Activated naive CD8-positive, alpha-beta T cell (primary cell): Measurements from ENCODE around the gene SMAD6.

ENCODE experiments used
- H3K27ac Mint-ChIP-seq: one replicate; pipeline ENCODE4 v1.8.0; 2021; ENCODE audit warnings: mixed read lengths
- H3K27me3 Mint-ChIP-seq: one replicate; pipeline ENCODE4 v1.8.0; 2021; ENCODE audit warnings: mixed read lengths
- H3K36me3 Mint-ChIP-seq: one replicate; pipeline ENCODE4 v1.8.0; 2021; ENCODE audit warnings: mixed read lengths
- H3K4me1 Mint-ChIP-seq: one replicate; pipeline ENCODE4 v1.8.0; 2021; ENCODE audit warnings: low read depth, mixed read lengths
- H3K4me3 Mint-ChIP-seq: one replicate; pipeline ENCODE4 v1.8.0; 2021; ENCODE audit warnings: mild to moderate bottlenecking, mixed read lengths
- H3K9me3 Mint-ChIP-seq: one replicate; pipeline ENCODE4 v1.8.0; 2021; ENCODE audit warnings: low read depth, mixed read lengths

SMAD6 gene

DNA sequence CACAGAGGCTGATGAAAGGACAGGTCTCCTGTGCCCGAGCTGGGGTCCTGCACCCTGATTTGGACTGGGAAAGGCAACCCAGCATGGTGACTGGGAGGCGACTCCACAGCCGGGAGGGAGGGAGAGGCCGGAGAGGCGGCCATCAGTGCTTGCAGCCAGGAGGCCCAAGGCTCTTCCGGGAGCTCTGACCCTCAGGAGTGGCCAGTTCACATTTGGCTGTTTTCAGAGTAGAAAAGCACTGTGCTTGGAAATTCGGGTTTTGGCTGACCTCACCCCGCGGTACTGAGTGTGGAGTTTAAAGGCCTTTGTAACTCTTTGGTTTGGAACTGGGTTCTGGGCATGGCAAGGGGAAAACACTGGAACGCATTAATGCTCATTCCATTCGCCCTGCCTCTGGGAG, 31.9 kb downstream of the SMAD6 start:
- Mint-ChIP-seq H3K9me3 (no peaks in the 10 kb centered on the region), H3K27me3 (no peaks in the 10 kb centered on the region), H3K36me3 (no peaks in the 10 kb centered on the region), H3K27ac (no peak overlapping the region), H3K4me1 (no peaks in the 10 kb centered on the region), H3K4me3 (no peak overlapping the region)

DNA sequence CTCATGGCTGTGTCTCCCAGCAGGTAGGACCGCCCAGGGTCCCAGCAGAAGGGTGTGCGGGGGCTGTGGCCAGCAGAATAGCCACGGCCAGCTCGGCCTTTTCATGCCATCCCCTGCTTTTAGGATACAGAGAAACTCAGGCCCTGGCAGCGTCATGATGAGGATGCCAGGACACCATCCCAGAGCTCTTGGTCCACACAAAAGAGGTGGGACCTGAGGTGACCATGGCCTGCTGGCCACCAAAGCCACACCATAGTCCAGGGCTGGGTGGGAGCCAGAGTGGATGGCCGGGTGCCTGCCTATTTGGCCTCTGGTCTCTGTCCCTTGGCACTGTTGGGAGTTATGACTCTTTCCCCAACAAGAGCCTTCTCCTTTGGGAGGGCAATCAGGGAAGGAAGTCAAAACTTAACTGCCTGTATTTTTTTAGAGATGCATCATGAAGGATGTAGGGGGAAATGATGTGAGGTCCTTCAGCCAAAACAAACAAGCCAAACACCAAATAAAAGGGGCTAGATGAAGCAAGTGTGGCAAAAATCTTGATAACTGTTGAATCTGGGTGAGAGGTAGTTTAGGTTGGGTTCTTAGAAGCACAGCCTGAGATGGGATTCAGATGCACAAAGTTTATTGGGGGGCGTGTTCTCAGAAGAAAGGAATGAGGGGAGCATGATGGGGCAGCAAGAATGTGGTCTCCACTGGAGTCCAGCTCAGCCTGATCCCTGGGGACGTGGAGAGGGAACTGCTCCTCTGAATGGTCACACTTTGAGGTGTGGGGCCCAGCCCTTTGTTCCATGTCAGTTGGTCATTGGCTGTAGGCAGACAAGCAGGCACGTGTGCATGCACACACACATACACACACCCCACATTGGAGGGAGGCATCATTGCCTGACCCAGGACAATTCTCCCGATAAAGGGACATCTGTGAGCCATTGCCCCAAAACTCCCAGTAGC, 33.2 kb downstream of the SMAD6 start:
- no peaks in the 10 kb centered on the region for H3K27me3 Mint-ChIP-seq
- no peaks in the 10 kb centered on the region for H3K36me3 Mint-ChIP-seq
- H3K4me3 Mint-ChIP-seq: no peak overlapping the region
- no peak overlapping the region for H3K27ac Mint-ChIP-seq
- H3K4me1 Mint-ChIP-seq: no peaks in the 10 kb centered on the region
- H3K9me3 Mint-ChIP-seq: no peaks in the 10 kb centered on the region

GRCh38 chr15:66735909-66736305, 33.9 kb downstream of the SMAD6 start:
- no peaks in the 10 kb centered on the region for H3K27me3 Mint-ChIP-seq
- H3K4me3 Mint-ChIP-seq: no peak overlapping the region
- no peaks in the 10 kb centered on the region for H3K36me3 Mint-ChIP-seq
- no peaks in the 10 kb centered on the region for H3K4me1 Mint-ChIP-seq
- no peak overlapping the region for H3K27ac Mint-ChIP-seq
- no peaks in the 10 kb centered on the region for H3K9me3 Mint-ChIP-seq

DNA sequence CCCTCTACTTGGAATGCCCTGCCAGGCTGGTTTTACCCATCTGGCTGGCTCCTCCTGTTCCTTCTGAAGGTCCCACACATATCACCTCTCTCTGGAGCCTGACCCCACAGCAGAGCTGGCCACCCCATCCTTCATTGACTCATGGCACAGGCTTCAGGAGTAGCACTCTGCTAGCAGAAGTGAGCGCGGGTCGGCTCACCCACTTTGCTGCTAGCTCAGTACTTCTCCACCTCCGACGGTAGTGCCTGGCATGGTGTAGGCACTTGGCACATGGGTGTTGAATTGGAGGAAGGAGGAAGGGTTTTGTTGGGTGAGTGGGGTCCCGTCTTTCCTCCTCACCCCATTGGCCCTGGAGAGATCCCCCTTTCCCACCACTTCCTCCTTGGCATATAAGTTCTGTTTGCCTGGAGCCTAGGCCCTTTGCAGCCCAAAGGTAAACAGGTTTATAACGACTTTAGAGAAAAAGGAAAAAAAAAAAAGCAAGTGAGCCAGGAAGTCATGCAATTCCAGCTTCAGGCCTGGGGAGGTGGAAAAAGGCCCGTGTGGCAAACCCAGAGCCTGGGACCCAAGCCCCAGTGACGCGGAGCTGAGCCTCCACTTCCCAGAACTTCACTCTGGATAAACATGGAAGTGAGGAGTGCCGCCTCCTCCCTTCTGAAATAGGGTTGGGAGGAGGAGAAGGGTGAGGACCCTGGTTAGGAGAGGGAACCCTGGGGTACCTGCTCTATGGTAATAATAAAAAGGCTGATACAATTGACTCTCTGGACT, 35.4 kb downstream of the SMAD6 start:
- Mint-ChIP-seq H3K27ac (no peak overlapping the region), H3K4me3 (no peak overlapping the region), H3K27me3 (no peaks in the 10 kb centered on the region), H3K9me3 (no peaks in the 10 kb centered on the region), H3K36me3 (no peaks in the 10 kb centered on the region), H3K4me1 (no peaks in the 10 kb centered on the region)

GRCh38 chr15:66738116-66738515, 36.1 kb downstream of the SMAD6 start:
- H3K27ac Mint-ChIP-seq: no peak overlapping the region
- no peaks in the 10 kb centered on the region for H3K27me3 Mint-ChIP-seq
- H3K4me1 Mint-ChIP-seq: no peaks in the 10 kb centered on the region
- no peaks in the 10 kb centered on the region for H3K36me3 Mint-ChIP-seq
- no peaks in the 10 kb centered on the region for H3K9me3 Mint-ChIP-seq
- H3K4me3 Mint-ChIP-seq: no peak overlapping the region

DNA sequence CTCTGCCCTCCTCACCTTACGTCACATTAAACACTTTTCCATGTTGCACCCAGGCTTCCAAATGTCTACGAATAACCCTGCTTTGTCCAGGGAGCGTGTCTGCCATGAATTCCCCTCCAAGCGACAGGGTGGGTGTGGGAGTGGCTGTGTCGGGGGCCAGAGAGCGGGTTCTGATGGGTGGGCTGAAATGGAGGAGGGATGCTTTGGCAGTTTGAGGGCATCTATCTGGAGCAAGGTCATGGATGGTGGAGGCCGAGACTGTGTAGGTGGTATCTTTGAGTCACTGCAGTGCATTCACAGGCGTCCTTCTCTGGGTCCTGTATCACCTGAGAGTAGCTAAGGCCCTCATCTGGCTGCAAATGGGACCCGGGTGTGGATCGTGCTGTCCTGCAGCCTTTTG, 36.6 kb downstream of the SMAD6 start:
- no peaks in the 10 kb centered on the region for H3K9me3 Mint-ChIP-seq
- H3K4me1 Mint-ChIP-seq: no peaks in the 10 kb centered on the region
- H3K27me3 Mint-ChIP-seq: no peaks in the 10 kb centered on the region
- H3K4me3 Mint-ChIP-seq: no peak overlapping the region
- H3K36me3 Mint-ChIP-seq: no peaks in the 10 kb centered on the region
- H3K27ac Mint-ChIP-seq: no peak overlapping the region

DNA sequence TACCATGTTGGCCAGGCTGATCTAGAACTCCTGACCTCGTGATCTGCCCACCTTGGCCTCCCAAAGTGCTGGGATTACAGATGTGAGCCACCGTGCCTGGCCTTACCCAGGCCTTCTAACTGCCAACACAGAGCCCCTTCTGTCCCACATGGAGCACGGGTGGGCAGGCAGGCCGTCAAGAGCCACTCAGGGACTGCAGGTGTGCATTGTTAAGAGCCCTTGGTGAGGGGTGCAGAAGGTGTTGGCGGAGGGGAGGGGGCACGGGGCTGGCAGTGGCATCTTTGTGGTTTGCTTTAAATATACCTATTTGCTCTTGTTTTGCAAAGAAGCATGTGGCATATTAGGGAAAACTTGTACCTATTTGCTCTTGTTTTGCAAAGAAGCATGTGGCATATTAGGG, 37.3 kb downstream of the SMAD6 start:
- Mint-ChIP-seq H3K9me3 (no peaks in the 10 kb centered on the region), H3K4me1 (no peaks in the 10 kb centered on the region), H3K4me3 (no peak overlapping the region), H3K36me3 (no peaks in the 10 kb centered on the region), H3K27me3 (no peaks in the 10 kb centered on the region), H3K27ac (no peak overlapping the region)

- H3K4me1 Mint-ChIP-seq: no peaks in the 10 kb centered on the region
- no peak overlapping the region for H3K4me3 Mint-ChIP-seq
- H3K9me3 Mint-ChIP-seq: no peaks in the 10 kb centered on the region
- H3K27ac Mint-ChIP-seq: no peak overlapping the region
- no peaks in the 10 kb centered on the region for H3K36me3 Mint-ChIP-seq
- no peaks in the 10 kb centered on the region for H3K27me3 Mint-ChIP-seq
Measured at GRCh38 chr15:66740802-66741201, 38.8 kb downstream of the SMAD6 start.

- no peaks in the 10 kb centered on the region for H3K27me3 Mint-ChIP-seq
- no peak overlapping the region for H3K27ac Mint-ChIP-seq
Measured at GRCh38 chr15:66741646-66742045, 39.6 kb downstream of the SMAD6 start.

DNA sequence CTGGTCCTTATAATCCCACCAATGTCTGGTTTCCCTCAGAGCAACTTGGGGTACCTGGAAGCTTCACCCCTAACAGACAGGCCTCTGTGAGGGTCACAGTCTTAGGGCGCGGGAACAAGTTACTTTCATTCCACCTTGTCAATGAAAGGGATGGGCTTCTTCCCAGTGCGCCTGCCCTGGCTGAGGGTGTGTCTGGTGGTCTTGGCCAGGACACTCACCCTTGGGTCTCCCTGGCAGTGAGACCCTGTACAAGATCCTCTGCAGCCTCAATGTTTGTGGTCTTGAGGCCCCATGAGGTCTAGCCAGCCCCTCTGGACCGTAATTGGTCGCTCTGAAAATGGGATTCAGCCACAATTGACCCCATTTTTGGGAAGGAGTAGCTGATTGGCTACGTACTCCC, 40.2 kb downstream of the SMAD6 start:
- no peaks in the 10 kb centered on the region for H3K4me1 Mint-ChIP-seq
- no peak overlapping the region for H3K27ac Mint-ChIP-seq
- H3K36me3 Mint-ChIP-seq: no peaks in the 10 kb centered on the region
- H3K27me3 Mint-ChIP-seq: no peaks in the 10 kb centered on the region
- H3K4me3 Mint-ChIP-seq: no peak overlapping the region
- H3K9me3 Mint-ChIP-seq: no peaks in the 10 kb centered on the region

More at GRCh38 chr15:66741646-66742045, 39.6 kb downstream of the SMAD6 start:
- no peaks in the 10 kb centered on the region for H3K4me1 Mint-ChIP-seq
- H3K4me3 Mint-ChIP-seq: no peak overlapping the region
- no peaks in the 10 kb centered on the region for H3K36me3 Mint-ChIP-seq
- no peaks in the 10 kb centered on the region for H3K9me3 Mint-ChIP-seq

DNA sequence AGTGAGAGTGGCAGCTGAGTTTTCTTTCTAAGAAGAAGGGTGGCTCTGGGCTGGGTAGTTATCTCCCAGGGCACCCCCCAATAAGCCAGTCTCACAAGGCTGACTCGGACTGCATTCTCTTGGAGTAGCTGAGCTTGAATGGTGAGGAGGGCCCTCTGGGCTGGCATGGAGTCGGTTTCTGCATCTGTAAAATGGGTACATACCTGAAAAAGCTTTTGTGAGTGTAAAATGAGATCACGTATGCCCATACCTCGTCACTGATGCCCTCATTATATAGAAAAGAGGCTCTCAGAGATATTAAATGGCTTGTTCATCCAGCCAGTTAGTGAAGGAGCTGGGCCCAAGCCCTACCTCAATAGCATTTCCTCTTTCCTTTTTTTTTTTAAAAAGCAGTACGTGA, 41.2 kb downstream of the SMAD6 start:
- no peak overlapping the region for H3K27ac Mint-ChIP-seq
- no peaks in the 10 kb centered on the region for H3K27me3 Mint-ChIP-seq
- no peak overlapping the region for H3K4me3 Mint-ChIP-seq
- H3K9me3 Mint-ChIP-seq: no peaks in the 10 kb centered on the region
- no peaks in the 10 kb centered on the region for H3K36me3 Mint-ChIP-seq
- no peaks in the 10 kb centered on the region for H3K4me1 Mint-ChIP-seq

DNA sequence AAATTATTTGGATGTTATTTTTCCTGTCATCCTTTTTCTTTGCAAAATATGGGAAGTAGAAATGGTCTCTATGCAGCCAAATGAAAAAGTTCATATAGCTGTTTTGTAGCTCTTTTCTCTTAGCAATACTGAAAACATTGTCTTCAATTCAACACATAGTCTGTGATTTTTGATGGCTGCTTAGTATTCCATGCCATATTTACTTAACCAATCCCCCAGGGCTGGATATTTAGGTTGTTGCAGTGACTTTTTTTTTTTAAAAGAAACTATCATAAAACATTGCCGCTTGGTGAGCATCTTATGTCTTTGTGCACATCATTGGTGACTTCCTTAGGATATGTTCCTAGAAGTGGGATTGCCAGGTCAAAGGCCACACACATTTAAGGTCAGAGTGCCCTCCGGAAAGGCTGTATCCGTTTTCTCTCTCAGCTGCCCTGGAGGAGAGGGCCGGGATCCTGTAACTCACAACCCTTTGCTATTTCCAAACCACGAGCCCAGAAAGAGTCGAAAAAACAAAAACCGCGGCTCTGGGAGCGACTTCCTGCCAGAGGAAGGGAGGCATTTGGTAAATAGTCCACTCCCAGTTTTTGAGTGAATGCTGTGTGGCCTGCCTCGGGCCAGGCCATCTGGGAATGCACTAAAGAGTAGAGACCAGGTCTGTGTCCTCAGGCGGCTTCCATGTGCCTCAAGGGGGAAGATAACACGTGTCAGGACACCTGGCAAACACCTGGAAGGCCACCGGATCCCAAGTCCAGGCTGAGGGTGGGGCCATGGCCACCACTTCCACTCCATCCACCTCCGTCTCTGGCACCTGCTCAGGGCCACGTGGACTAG, 41.9 kb downstream of the SMAD6 start:
- Mint-ChIP-seq H3K27me3 (no peaks in the 10 kb centered on the region), H3K9me3 (no peaks in the 10 kb centered on the region), H3K36me3 (no peaks in the 10 kb centered on the region), H3K4me1 (no peaks in the 10 kb centered on the region), H3K4me3 (no peak overlapping the region), H3K27ac (no peak overlapping the region)

- Mint-ChIP-seq H3K27me3 (no peaks in the 10 kb centered on the region), H3K36me3 (no peaks in the 10 kb centered on the region), H3K9me3 (no peaks in the 10 kb centered on the region), H3K4me3 (no peak overlapping the region), H3K27ac (no peak overlapping the region), H3K4me1 (no peaks in the 10 kb centered on the region)
Measured at GRCh38 chr15:66744610-66745279, 42.7 kb downstream of the SMAD6 start.

- no peaks in the 10 kb centered on the region for H3K9me3 Mint-ChIP-seq
- H3K4me1 Mint-ChIP-seq: no peaks in the 10 kb centered on the region
- H3K36me3 Mint-ChIP-seq: no peaks in the 10 kb centered on the region
- H3K27me3 Mint-ChIP-seq: no peaks in the 10 kb centered on the region
- no peak overlapping the region for H3K27ac Mint-ChIP-seq
- H3K4me3 Mint-ChIP-seq: no peak overlapping the region
Measured at GRCh38 chr15:66745530-66746230, 43.6 kb downstream of the SMAD6 start.
